ENCODE data around the gene MREG. TPM values are rescaled to one million over a fixed set of nuclear protein-coding genes. Genes with fewer than 3 reads are reported as not detected.

Gene MREG
- total RNA-seq, 1 experiment from 2014 or later: 16.9 TPM

- no peak overlapping the region for H3K4me3 ChIP-seq (replicated peaks in 1 of 2; ENCODE audit: low read depth in 1 of 2, low read length in 2 of 2)
- H3K9ac ChIP-seq (ENCODE audit: low read length): no peak overlapping the region
- no peak overlapping the region for H3K4me2 ChIP-seq (ENCODE audit: low read length)
- ATAC-seq (no peak), DNase-seq (ENCODE audit: low read depth, low spot score) (no peak)
- ChIA-PET POLR2A (no interaction called here), CTCF (no interaction called here), RAD21 (ENCODE audit: low non-redundant PET in 1 of 2, low total read pairs in 2 of 2, uncharacterized antibody in 2 of 2, unreplicated experiment in 2 of 2) (no interaction called here)
- H3K27ac ChIP-seq (ENCODE audit: low read depth, low read length): no peak overlapping the region
- H3K79me2 ChIP-seq (ENCODE audit: insufficient read depth, low read length): peaks cover 9% of the 10 kb centered on the region; the same call in 1 of the 2 replicates
- peaks cover 0 to 14% of the 10 kb centered on the region in 2 experiments; a peak in 2 of 4 replicates for H3K4me1 ChIP-seq (ENCODE audit: control insufficient read depth in 1 of 2, insufficient read depth in 2 of 2, low read length in 2 of 2)
- no peaks in the 10 kb centered on the region for H3K27me3 ChIP-seq (ENCODE audit: insufficient read depth, low read length)
- H4K20me1 ChIP-seq (ENCODE audit: insufficient read depth): no peaks in the 10 kb centered on the region
- H3K36me3 ChIP-seq (ENCODE audit: control insufficient read depth in 1 of 2, insufficient read depth in 2 of 2, low read length in 2 of 2): 0 out of 4 replicates have a peak, but pooled peaks cover 0 to 1% of the 10 kb centered on the region in 2 experiments
- no peaks in the 10 kb centered on the region for H3K9me2 ChIP-seq (ENCODE audit: insufficient read depth)
- no peaks in the 10 kb centered on the region for H3K9me3 ChIP-seq (ENCODE audit: control insufficient read depth in 1 of 2, insufficient read depth in 1 of 2, low read depth in 1 of 2, low read length in 2 of 2)
- TF ChIP-seq TCF7L2 (IDR thresholded peaks at IDR 0.05; ENCODE audit: borderline replicate concordance, extremely low read depth, insufficient read depth, insufficient read length) (no peak), SIN3A (IDR thresholded peaks at IDR 0.05; ENCODE audit: low read depth) (no peak), SP1 (IDR thresholded peaks at IDR 0.05; ENCODE audit: low read depth) (no peak), POLR2AphosphoS5 (IDR thresholded peaks at IDR 0.05; ENCODE audit: low read depth, low read length) (no peak), CBX3 (IDR thresholded peaks at IDR 0.05; ENCODE audit: low read depth) (no peak), CTCF (IDR thresholded peaks at IDR 0.05 in 2 of 3, conservative IDR thresholded peaks at IDR 0.05 in 1 of 3; ENCODE audit: borderline replicate concordance in 1 of 3, insufficient read depth in 1 of 3, low read depth in 2 of 3, low read length in 2 of 3) (no peak)
- TF ChIP-seq, protein P1, sequence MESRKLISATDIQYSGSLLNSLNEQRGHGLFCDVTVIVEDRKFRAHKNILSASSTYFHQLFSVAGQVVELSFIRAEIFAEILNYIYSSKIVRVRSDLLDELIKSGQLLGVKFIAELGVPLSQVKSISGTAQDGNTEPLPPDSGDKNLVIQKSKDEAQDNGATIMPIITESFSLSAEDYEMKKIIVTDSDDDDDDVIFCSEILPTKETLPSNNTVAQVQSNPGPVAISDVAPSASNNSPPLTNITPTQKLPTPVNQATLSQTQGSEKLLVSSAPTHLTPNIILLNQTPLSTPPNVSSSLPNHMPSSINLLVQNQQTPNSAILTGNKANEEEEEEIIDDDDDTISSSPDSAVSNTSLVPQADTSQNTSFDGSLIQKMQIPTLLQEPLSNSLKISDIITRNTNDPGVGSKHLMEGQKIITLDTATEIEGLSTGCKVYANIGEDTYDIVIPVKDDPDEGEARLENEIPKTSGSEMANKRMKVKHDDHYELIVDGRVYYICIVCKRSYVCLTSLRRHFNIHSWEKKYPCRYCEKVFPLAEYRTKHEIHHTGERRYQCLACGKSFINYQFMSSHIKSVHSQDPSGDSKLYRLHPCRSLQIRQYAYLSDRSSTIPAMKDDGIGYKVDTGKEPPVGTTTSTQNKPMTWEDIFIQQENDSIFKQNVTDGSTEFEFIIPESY (IDR thresholded peaks at IDR 0.05; ENCODE audit: extremely low read depth, insufficient replicate concordance, low read length): no peak
- BruUV-seq (replicated peaks): no TSS peak
- intact Hi-C loops (cut with micrococcal nuclease): no loop called here
- no peak overlapping the region for H2AFZ ChIP-seq (ENCODE audit: low read depth, low read length, poor library complexity, severe bottlenecking)
Observed at GRCh38 chr2:216002101-216002678, 11.2 kb downstream of the MREG start.

Measured in HCT116 (cell line).